WTC11 (cell line): Measurements from ENCODE around the gene TMEM108.

ENCODE experiments used
- CREM ChIP-seq: sonication (generic); formaldehyde crosslinking; IDR thresholded peaks from 2 replicates; pipeline ENCODE4 v1.8.1; 2022; ENCODE audit warnings: mild to moderate bottlenecking, missing genetic modification reagents, moderate library complexity
- CTCF ChIP-seq: fragments of 200-600 bp; IDR thresholded peaks from 2 replicates; pipeline ENCODE4 v1.8.0; 2022; ENCODE audit warnings: antibody characterized with exemption
- HMGXB4 ChIP-seq: sonication (generic); formaldehyde crosslinking; IDR thresholded peaks from 2 replicates; pipeline ENCODE4 v1.8.1; 2023; ENCODE audit warnings: mild to moderate bottlenecking, moderate library complexity, missing genetic modification reagents
- NR3C1 ChIP-seq: sonication (generic); formaldehyde crosslinking; conservative IDR thresholded peaks from 2 replicates; pipeline ENCODE4 v1.8.1; 2023; ENCODE audit warnings: low read depth, mild to moderate bottlenecking, missing genetic modification reagents
- PRDM15 ChIP-seq: sonication (generic); formaldehyde crosslinking; IDR thresholded peaks from 2 replicates; pipeline ENCODE4 v1.8.0; 2022; ENCODE audit warnings: missing genetic modification reagents
- USF1 ChIP-seq: sonication (generic); formaldehyde crosslinking; IDR thresholded peaks from 2 replicates; pipeline ENCODE4 v1.8.0; 2022; ENCODE audit warnings: mild to moderate bottlenecking, missing genetic modification reagents
- USF2 ChIP-seq: sonication (generic); formaldehyde crosslinking; IDR thresholded peaks from 2 replicates; pipeline ENCODE4 v1.8.1; 2023; ENCODE audit warnings: mild to moderate bottlenecking, missing genetic modification reagents, moderate library complexity
- ZNF263 ChIP-seq: sonication (generic); formaldehyde crosslinking; IDR thresholded peaks from 2 replicates; pipeline ENCODE4 v1.8.1; 2022; ENCODE audit warnings: low read depth, mild to moderate bottlenecking, moderate library complexity, missing genetic modification reagents
- TF ChIP-seq, protein P1 (sequence below): sonication (generic); formaldehyde crosslinking; IDR thresholded peaks from 2 replicates; pipeline ENCODE4 v1.8.1; 2022; ENCODE audit warnings: low read depth, missing genetic modification reagents, borderline replicate concordance
- TF ChIP-seq, protein P2 (sequence below): sonication (generic); formaldehyde crosslinking; IDR thresholded peaks from 2 replicates; pipeline ENCODE4 v1.8.1; 2022; ENCODE audit warnings: missing genetic modification reagents, borderline replicate concordance

DNA sequence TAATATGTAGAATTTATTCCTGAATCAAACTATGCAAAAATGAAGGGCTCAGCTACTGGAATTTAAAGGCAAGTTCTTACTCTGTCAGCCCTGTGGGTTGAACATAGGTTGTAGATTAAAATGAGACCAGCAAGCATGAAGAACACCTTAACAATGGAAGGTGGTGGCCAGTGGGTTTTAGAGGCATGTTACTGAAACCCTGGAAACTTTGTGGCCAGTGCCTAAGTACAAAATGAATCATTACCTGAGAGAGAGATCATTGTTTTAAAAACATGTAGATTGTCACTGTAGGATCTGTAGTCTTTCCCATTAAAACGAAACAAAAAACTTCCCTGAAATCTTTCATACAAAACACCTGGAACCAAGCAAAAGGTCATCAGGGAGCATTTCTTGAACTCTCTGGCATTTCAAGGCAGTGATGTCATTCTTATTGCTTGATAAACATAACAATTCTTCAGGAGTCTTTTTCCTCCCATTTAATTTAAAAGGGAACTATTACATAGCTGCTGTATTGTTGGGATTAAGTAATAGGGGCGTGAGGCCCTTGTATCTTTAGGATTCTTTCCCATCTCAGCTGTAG lies 51.8 kb downstream of the TMEM108 start:
- TF ChIP-seq CREM (CRISPR knock-in tag) (no peak), PRDM15 (no peak), CTCF (no peak), NR3C1 (no peak), USF1 (no peak), USF2 (CRISPR knock-in tag) (no peak), ZNF263 (CRISPR knock-in tag) (no peak), HMGXB4 (CRISPR knock-in tag) (no peak)
- TF ChIP-seq, protein P1, sequence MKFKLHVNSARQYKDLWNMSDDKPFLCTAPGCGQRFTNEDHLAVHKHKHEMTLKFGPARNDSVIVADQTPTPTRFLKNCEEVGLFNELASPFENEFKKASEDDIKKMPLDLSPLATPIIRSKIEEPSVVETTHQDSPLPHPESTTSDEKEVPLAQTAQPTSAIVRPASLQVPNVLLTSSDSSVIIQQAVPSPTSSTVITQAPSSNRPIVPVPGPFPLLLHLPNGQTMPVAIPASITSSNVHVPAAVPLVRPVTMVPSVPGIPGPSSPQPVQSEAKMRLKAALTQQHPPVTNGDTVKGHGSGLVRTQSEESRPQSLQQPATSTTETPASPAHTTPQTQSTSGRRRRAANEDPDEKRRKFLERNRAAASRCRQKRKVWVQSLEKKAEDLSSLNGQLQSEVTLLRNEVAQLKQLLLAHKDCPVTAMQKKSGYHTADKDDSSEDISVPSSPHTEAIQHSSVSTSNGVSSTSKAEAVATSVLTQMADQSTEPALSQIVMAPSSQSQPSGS (CRISPR knock-in tag), result no peak
- TF ChIP-seq, protein P2, sequence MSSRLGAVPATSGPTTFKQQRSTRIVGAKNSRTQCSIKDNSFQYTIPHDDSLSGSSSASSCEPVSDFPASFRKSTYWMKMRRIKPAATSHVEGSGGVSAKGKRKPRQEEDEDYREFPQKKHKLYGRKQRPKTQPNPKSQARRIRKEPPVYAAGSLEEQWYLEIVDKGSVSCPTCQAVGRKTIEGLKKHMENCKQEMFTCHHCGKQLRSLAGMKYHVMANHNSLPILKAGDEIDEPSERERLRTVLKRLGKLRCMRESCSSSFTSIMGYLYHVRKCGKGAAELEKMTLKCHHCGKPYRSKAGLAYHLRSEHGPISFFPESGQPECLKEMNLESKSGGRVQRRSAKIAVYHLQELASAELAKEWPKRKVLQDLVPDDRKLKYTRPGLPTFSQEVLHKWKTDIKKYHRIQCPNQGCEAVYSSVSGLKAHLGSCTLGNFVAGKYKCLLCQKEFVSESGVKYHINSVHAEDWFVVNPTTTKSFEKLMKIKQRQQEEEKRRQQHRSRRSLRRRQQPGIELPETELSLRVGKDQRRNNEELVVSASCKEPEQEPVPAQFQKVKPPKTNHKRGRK (CRISPR knock-in tag), result no peak
